NT2/D1 (cell line): Measurements from ENCODE around the gene RPL21.

ENCODE experiments used
- YY1 ChIP-seq: IDR thresholded peaks from 2 replicates; pipeline ENCODE4 v1.6.1; 2011; ENCODE audit not compliant: insufficient read length, insufficient read depth
- ZNF274 ChIP-seq: IDR thresholded peaks from 2 replicates; pipeline ENCODE4 v1.6.1; 2011; ENCODE audit warnings: mild to moderate bottlenecking, low read depth, low read length

GRCh38 chr13:27298849-27299248 is 47.5 kb downstream of the RPL21 start:
- TF ChIP-seq YY1 (no peak), ZNF274 (no peak)
